ENCODE results near the gene IL12RB1. TPM values are rescaled to one million over a fixed set of nuclear protein-coding genes. Genes with fewer than 3 reads are reported as not detected.

Gene IL12RB1
- total and polyA plus RNA-seq, 2 donors (not counting 3 experiments of a cell fraction or from before 2014, with no cell fraction given) = not detected

GRCh38 chr19:18060472-18060871 lies 26.3 kb downstream of the IL12RB1 start:
- H3K36me3 ChIP-seq (ENCODE audit: control insufficient read depth in 2 of 2, extremely low read depth in 1 of 2, insufficient read depth in 2 of 2, low read length in 2 of 2) = no peaks in the 10 kb centered on the region
- H3K27ac ChIP-seq (ENCODE audit: insufficient read depth, low read depth, low read length) = no peak overlapping the region
- no peak overlapping the region for H3K9ac ChIP-seq (replicated peaks; ENCODE audit: extremely low read depth, insufficient read depth, low read length)
- intact Hi-C loops (cut with micrococcal nuclease) = no loop called here
- no peak overlapping the region for H3K4me2 ChIP-seq (ENCODE audit: insufficient read depth, low read length)
- ChIA-PET CTCF (interaction anchor here (0.6 to 4.2 kb wide), 6 partner anchors 53 to 190 kb away, joined by 3 to 46 read pairs (median 4); partner anchors contain the start of gene ARRDC2), POLR2A (no interaction called here)
- no peak overlapping the region for H3K4me3 ChIP-seq (replicated peaks in 1 of 3; ENCODE audit: insufficient read depth in 1 of 3, low read depth in 1 of 3, low read length in 3 of 3)
- H2AFZ ChIP-seq (ENCODE audit: low read depth, low read length) = no peak overlapping the region
- DNase-seq (ENCODE audit: low read depth, low spot score) = no peak
- H4K20me1 ChIP-seq (replicated peaks; ENCODE audit: control insufficient read depth, extremely low read depth, insufficient read depth, low read length) = no peaks in the 10 kb centered on the region
- FAIRE-seq = no peak
- TF ChIP-seq GATA2 (IDR thresholded peaks at IDR 0.05; ENCODE audit: insufficient read depth, insufficient read length, low read depth, low read length) = no peak
- no peak for TF ChIP-seq JUN (IDR thresholded peaks at IDR 0.05; ENCODE audit: borderline replicate concordance, insufficient read depth, insufficient read length, low read depth)
- TF ChIP-seq MAX (IDR thresholded peaks at IDR 0.05; ENCODE audit: insufficient read depth, insufficient read length) = no peak
- no peak for TF ChIP-seq POLR2AphosphoS5 (IDR thresholded peaks at IDR 0.05; ENCODE audit: insufficient read depth, low read depth, low read length)
- TF ChIP-seq, protein P1, sequence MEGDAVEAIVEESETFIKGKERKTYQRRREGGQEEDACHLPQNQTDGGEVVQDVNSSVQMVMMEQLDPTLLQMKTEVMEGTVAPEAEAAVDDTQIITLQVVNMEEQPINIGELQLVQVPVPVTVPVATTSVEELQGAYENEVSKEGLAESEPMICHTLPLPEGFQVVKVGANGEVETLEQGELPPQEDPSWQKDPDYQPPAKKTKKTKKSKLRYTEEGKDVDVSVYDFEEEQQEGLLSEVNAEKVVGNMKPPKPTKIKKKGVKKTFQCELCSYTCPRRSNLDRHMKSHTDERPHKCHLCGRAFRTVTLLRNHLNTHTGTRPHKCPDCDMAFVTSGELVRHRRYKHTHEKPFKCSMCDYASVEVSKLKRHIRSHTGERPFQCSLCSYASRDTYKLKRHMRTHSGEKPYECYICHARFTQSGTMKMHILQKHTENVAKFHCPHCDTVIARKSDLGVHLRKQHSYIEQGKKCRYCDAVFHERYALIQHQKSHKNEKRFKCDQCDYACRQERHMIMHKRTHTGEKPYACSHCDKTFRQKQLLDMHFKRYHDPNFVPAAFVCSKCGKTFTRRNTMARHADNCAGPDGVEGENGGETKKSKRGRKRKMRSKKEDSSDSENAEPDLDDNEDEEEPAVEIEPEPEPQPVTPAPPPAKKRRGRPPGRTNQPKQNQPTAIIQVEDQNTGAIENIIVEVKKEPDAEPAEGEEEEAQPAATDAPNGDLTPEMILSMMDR (IDR thresholded peaks at IDR 0.05; ENCODE audit: extremely low read depth in 1 of 2, insufficient read depth in 1 of 2, low read depth in 1 of 2, low read length in 2 of 2) = no peak
- TF ChIP-seq MYC (IDR thresholded peaks at IDR 0.05; ENCODE audit: low read depth, low read length) = no peak
- TF ChIP-seq EZH2 (IDR thresholded peaks at IDR 0.05; ENCODE audit: borderline replicate concordance, low read depth, low read length, severe bottlenecking) = no peak
- no peak for TF ChIP-seq POLR2A (IDR thresholded peaks at IDR 0.05; ENCODE audit: low read depth, low read length)
- TF ChIP-seq FOS (IDR thresholded peaks at IDR 0.05; ENCODE audit: borderline replicate concordance, insufficient read depth, low read length) = no peak
- H3K9me1 ChIP-seq (replicated peaks; ENCODE audit: control insufficient read depth, extremely low read depth, insufficient read depth, low read length) = no peaks in the 10 kb centered on the region
- no peaks in the 10 kb centered on the region for H3K9me3 ChIP-seq (replicated peaks; ENCODE audit: control insufficient read depth, insufficient read depth, low read length)
- H3K79me2 ChIP-seq (ENCODE audit: control insufficient read depth, insufficient read depth, low read length) = no peaks in the 10 kb centered on the region
- peaks cover 5% of the 10 kb centered on the region for H3K4me1 ChIP-seq (ENCODE audit: control insufficient read depth, extremely low read depth, insufficient read depth, low read length)
- no TSS peak for BruUV-seq (replicated peaks)
- H3K27me3 ChIP-seq (ENCODE audit: control insufficient read depth in 2 of 2, insufficient read depth in 2 of 2, low read length in 2 of 2) = no peaks in the 10 kb centered on the region
- dilution Hi-C loops (cut with MboI; ENCODE audit: extremely low pct_ligation_motif_present, low sequenced_read_pairs) = no loop called here

Measured in endothelial cell of umbilical vein (primary cell).